ENCODE measurements around the gene SCART1.
A peak's percentile ranks its signal among the peaks of the same experiment; 100 is the strongest.
"Not testable (repeated sequence)": the region's sequence is repeated elsewhere in the genome, so short reads cannot be mapped to it uniquely, and the experiment has no call there.

Gene SCART1

DNA sequence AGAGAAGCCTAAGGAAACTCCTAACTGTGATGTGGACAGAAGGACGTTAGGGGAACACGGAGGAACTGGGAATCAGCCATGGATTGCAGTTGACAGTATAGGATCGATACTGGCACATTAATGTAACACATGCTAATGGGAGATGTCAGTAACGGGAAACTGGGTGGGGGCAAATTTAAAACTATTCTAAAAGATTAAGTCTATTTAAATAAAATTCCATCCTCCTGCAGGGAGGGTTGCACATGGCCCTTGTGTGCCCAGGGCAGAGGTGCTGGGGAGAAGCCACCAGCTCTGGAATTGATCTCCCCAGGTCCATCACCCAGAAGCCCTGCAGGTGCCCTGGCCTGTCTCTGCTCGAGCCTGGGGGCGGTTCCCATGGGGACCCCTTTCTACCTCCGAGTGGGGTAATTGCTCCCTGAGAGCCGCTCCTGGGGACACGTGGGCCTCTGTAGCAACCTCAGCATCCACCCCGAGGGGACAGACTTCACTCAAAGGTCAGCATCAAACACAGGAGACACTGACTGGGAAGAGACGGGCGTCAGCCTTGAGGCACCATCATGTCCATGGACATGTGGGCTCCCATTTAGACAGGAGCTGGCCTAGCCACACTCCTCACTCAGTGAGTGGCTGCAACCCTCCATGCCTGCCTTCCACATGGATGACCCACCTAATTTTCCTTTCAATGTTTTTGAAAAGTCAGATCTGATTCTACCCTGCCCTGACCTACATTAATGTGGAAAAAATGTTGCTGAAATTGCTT lies 21.1 kb downstream of the SCART1 start:
- DNase-seq: no peak

DNA sequence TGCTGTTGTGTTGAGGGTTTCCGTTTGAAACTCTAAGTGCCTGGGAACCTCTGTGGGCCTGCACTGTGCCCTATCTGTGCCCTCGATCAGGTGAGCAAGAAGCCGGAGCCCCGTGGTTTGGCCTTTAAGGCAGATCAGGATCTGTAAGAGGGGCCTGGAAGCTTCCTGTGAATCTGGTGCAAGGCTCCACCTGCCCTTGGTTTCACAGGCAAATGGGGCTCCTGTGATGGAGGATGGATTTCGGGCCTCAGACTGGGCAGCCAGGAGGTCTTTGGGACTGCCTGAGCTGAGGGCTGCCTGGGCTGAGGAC lies 21.6 kb downstream of the SCART1 start:
- peak; percentile 38 for DNase-seq

DNA sequence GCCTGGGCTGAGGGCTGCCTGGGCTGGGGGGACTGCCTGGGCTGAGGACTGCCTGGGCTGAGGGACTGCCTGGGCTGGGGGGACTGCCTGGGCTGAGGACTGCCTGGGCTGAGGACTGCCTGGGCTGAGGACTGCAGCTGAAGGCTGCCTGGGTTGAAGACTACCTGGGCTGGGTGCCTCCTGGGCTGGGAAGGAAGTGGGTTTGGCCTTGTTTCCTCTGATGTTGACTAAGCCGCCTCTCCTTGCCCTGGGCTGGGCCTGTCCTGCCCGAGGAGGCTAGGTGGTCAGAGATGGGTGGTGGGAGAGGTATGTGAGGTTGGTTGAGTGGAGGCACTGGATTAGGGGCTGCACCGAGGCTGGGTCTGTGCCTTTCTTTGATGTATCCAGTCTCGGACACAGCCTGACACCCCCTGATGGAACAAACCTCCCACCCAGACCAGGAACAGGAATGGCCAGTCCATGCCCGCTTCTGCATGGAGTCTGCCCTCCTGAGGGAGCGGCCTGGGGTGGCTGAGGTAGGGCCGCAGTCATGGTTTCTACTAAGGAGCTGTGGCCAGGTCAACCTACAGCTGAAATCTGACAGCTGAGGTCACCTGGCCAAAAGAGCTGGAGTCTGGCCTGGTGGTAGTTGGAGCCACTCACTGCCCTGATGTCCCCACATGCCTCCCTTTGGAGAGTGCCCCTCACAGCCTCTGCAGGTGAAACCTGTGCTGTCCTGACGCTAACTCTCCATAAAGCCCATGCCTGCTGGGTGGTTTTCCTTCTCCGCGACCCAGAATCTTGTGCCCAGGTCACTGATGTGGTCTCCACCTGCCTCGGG lies 22.3 kb downstream of the SCART1 start:
- DNase-seq: no peak

DNA sequence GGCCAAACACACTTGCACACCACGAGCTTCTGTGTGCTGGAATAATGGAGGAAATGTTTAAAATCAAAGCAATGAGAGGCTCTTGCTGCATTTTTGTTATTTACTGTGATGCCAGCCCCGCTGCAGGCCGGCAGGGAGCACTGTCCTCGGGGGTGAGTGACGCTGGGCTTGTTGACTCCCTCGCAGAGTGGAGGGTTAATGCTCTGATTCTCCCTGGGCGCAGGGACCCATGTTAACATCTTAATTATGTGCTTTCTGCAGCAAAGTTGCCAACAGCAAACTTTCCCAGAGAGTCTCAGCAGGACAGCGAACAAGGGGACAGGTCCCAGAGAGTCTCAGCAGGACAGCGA lies 22.9 kb downstream of the SCART1 start:
- no peak for DNase-seq

DNA sequence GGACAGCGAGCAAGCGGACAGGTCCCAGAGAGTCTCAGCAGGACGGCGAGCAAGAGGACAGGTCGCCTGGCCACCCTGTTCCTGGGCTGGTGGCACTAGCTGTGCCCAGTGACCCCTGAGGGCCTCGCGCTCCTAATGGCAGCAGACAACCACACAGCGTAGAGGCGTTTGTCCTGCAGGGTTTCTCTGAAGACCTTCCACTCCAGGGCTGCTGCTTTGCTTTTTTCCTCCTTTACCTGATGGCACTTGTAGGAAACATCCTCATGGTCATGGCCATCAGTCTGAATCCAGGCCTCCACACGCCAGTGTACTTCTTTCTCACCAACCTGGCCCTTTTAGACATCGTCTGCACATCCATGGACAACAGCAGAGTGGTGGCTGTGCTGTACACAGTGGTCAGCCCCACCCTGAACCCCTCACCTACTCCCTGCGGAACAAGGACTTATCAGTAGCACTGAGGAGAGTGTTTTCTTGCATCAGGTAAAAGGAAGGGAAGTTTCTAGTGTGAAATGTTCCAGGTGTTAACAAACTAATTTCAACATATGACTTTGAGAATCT lies 27.4 kb downstream of the SCART1 start:
- no peak for DNase-seq

DNA sequence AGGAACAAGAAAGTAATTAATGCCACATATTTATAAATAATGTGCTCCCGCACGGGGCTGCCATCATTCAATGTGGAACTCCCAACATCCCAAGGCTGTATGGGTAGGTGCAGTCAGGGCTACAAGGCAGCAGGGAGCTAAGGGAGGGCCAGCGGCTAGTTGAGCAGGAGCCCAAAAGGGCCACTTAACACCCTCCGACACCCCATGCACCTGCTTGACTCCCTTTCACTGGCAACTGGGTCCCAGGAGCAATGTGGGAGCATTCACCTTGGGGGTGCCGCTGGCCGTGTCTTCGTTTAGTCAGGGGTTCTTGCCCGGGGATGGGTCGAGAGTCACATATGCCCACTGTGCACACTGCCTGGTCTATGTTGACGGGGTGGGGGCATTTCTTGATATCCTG lies 27.9 kb downstream of the SCART1 start:
- DNase-seq: no peak

DNA sequence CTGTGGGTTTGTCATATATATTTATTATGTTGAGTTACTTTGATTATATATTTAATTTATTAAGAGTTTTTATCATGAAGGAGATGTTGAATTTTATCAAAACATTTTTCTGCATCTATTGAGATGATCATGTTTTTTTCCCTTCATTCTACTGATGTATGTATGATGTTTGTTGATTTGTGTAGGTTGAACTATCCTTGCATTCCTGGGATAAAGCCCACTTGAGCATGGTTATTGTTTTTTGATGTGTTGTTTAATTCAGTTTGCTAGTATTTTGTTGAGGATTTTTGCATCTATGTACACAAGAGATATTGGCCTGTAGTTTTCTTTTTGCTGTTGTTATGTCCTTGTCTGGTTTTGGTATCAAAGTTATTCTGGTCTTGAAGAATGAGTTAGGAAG lies 31.1 kb downstream of the SCART1 start:
- DNase-seq: no peak

DNA sequence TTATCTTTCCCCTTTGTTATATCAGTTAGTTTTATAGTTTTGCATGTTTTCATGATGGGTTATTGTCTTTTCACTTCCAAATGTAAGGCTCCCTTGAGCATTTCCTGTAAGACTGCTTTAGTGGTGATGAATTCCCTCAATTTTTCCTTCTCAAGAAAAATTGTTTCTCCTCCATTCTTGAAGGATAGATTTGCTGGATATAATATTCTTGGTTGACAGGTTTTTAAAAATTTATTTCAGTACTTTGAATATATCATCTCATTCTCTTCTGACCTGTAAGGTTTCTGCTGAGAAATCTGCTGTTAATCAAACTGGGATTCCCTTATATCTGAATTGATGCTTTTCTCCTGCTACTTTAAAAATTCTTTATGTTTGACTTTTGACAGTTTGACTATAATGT lies 33.3 kb downstream of the SCART1 start:
- DNase-seq: no peak

DNA sequence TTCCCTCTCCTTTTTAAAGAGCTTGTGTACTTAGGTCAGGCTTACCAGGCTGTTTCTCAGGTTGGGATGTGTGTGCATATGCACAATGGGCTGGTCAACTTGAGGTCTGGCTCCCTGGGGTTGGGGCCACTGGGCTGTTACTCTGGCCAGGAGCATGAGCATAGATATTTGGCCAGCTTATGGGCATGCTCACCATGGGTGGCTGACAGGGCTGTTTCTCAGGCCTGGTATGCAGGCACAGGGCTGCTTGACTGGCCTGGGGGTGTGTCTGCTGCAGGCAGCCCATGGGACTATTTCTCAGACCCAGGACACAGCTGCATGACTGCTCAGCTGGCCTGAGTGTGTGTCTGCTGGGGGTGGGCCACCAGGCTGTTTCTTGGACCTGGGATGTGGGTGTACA lies 34.6 kb downstream of the SCART1 start:
- no peak for DNase-seq

DNA sequence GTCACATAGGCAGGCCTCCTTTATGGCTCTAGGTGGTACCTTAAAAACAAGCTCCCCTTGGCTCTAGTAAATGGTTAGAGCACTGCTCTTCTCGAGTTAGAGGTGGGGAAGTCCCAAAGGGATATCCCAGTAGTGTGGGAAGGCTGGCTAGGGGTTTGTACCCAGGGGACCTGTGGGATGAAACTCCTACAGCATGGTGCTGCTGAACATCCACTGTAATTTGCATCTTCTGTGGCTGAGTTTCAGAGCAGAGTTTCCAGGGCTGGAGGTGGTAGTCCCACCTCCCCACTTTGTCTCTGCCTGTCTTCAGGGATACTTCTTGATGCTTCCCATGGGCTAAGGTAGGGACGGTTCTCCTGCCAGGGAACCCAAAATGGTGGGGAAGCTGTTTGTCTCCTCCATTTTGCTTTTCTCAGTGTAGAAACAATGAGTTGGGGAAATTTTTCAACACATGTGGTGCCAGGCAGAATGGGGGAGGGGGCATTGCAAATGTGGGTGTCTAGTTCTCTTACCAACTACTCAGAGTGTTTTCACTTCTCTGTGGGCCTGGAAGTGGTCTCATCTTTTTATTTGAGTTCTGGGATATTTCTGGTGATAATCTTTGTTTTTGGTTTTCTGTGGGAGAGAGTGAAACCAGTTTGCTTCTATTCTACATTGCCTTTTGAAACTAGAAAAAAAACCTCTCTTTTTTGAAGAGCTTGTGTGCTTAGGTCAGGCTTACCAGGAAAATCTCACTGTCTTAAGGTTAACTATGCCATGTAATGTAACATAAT lies 36.3 kb downstream of the SCART1 start:
- no peak for DNase-seq

DNA sequence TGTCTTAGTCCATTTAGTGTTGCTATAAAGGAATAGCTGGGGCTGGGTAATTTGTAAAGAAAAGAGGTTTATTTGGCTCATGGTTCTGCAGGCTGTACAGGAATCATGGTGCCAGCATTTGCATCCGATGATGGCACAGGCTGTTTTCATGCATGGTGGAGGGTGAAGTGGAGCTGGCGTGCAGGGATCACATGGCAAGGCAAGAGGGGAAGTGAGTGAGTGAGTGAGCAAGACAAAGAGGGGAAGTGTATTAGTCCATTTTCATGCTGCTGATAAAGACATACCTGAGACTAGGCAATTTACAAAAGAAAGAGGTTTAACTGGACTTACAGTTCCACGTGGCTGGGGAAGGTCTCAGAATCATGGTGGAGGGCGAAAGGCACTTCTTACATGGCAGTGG lies 39.8 kb downstream of the SCART1 start:
- DNase-seq: not testable (repeated sequence)

DNA sequence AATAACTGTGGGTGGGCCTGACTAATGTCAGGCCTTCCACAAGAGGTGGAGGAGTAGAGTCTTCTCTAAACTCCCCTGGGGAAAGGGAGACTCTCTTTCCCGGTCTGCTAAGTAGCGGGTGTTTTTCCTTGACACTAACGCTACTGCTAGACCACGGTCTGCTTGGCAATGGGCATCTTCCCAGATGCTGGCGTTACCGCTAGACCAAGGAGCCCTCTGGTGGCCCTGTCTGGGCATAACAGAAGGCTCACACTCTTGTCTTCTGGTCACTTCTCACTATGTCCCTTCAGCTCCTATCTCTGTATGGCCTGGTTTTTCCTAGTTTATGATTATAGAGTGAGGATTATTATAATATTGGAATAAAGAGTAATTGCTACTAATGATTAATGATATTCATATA lies 43.6 kb downstream of the SCART1 start:
- not testable (repeated sequence) for DNase-seq

DNA sequence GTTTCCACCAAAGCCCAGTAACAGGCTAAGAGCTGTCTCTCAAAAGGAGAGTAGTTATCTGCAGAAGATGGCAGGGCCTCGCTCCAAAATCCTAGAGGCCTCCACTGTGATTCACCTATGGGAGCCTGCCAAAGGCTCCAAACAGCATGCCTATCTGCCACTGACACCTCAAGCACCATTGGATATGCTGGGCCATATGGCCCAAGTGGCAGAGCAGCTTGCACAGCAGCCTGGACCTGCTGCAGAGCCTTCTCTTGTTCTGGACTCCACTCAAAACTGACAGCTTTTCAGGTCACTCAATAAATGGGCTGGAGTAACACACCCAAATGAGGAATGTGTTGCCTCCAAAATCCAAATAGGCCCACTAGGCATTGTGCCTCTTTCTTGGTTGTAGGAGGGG lies 45.4 kb downstream of the SCART1 start:
- not testable (repeated sequence) for DNase-seq

DNA sequence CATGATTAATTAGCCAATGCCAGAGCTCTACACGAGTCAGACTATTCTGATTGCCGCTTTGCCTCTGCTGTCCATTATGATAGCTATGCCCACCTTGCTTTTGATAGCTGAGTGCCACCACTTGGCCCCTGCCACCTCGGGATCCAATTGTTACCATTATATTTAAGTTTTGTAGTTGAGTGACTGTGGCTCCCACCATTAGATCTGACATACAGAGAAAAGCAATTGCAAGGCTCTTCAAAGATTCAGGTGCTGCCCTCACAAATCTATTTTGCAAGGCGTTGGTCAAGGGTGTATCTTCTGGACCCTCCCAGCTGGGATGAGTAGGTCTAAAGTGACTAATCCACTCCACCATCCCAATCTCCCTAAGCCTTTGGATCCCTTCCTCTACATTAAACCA lies 47.2 kb downstream of the SCART1 start:
- not testable (repeated sequence) for DNase-seq

DNA sequence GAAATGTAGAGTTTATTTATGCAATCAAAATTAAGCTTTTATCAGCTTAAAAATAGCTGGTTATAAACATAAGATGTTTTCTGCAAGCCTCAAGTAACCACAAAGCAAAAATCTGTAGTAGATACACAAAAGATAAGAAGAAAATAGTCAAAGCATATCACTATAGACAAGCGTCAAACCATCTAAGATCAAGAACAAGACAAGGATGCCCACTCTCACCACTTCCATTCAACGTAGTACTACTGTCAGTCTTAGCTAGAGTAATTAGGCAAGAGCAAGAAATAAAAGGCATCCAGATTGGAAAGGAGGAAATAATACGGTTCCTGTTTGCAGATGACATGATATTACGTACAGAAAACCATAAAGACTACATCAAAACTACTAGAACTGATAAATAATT lies 56.0 kb downstream of the SCART1 start:
- DNase-seq: no peak

DNA sequence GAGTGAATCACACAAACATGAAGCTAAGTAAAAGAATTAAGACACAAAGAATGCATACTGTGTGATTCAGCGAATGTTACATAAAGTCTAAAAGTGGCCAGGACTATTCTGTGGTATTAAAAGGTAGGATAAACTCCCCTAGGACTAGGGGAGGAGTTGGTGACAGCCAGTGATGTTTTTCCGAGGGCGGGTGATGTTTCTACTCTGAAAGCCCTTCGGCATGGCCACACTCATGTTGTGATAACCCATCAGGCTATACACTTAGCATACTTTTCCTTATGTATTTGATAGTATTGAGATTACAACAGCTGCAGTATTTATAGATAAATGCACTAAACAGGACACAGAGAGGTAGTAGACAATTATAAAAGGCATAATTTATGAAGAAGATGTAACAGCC lies 57.7 kb downstream of the SCART1 start:
- no peak for DNase-seq

DNA sequence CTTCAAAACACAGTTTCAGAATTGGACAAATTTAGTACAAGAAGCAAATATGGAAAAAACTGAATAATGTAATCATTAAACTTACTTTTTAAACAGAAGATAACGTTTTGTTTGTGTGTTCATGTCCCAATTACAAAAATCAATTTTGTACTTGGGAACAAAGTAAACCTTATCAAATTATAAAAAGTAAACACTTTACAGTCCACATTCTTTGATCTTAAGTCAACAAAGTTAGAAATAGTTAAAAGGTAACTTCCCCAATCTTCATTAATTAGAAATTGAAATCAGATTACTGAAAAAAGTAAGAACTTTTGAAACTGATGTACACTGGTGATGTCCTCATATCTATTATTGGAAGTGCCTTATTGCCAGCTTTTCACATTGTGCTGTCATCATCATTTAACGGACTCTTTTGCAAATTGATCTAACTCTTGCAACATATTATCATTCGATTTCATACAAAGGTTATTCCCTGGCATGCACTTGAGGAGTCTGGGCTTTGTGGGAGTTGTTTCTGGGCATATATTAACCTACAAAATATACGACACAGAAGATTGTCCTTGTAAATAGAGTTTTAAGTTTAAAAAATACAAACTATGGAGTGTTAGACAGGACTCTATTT lies 58.3 kb downstream of the SCART1 start:
- no peak for DNase-seq

DNA sequence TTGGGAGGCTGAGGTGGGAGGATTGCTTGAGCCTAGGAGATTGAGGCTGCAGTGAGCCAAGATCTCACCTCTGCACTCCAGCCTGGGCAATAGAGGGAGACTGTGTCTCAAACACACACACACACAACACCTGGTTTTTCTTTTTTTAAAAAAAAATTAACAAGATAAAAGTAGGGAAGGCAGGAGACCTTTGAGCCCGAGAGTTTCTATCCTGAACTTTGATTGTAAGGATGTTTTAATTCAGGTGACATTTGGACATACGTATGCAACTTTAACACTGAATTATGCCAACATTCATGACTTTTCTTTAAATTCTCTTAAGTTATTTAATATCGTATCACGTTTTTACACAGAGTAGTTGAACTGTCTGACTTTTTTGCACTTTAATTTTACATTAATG lies 61.7 kb downstream of the SCART1 start:
- no peak for DNase-seq

DNA sequence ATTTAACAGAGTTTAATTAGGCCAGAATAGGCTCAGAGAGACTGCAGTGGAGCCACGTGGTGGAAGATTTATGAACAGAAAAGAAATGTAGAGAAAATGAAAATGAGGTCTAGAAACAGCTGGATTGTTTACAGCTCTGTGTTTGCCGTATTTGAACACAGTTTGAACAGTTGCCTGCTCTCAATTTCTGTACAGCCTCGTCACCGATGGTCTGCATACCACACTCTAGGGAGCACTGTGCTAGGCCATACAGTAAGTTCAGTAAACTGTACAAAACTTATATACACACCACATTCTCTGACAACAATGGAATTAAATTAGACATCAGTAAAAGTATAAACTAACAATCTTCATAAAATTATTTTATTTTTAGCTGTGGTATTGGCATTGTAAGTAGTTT lies 62.3 kb downstream of the SCART1 start:
- DNase-seq: no peak

DNA sequence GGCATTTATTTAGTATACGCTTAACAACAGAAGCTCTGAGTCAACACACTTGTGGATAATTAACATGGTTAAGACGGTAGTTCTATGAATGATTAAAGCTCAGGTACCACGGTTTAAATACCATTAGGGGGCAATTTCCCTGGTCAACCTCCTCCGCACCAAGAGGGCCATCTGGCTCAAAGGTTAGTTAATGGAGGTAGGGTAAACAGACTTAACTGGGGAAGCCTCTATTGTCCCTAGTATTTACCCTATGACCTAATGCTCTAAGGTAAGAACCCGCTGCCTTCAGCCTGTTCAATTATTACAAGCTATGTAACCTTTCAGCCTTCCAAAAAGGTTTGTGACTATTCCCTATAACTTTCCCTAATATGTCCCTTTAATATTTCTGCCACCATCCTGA lies 64.8 kb downstream of the SCART1 start:
- not testable (repeated sequence) for DNase-seq

All from activated gamma-delta T cell treated with Interleukin-2 at 50 U/mL for 16 hours (primary cell).